Gastroesophageal sphincter (tissue), 3 donors: ENCODE data around the gene ETV3L.

ENCODE experiments used
- POLR2A ChIP-seq, 2 donors: fragments of 450-650 bp; IDR thresholded peaks; one replicate each; pipeline ENCODE4 v1.6.1; 2017; ENCODE audit warnings: antibody characterized with exemption in 2 of 2, mild to moderate bottlenecking in 2 of 2, moderate library complexity in 1 of 2
- TF ChIP-seq, protein P1 (sequence below), 4 experiments: fragments of 200-600 bp in 2 of 4; fragments of 450-650 bp in 2 of 4; sonication (generic) in 1 of 4; IDR thresholded peaks; one replicate each; pipeline ENCODE4 v1.5.1; 2017 to 2019; ENCODE audit warnings: antibody characterized with exemption in 4 of 4, mild to moderate bottlenecking in 2 of 4, moderate library complexity in 2 of 4

DNA sequence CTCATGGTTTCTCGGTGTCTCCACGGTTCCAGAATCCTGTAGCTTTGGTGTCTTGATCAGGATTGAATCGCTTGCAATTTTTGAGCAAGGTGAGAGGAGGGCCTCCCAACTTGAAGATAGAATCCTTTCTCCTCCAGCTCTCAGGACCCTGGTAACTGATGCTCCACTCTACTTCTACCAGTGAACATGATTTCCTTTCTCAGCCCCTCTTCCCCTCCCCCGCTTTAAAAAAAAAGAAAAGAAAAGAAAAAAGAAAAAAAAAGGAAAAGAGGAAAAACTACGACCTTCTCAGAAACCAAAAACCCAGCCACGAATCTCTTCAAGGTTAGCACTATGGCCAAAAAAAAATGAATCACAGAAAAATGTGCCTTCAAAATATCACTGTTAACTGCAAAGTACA lies 55.3 kb downstream of the ETV3L start:
- no peak for TF ChIP-seq POLR2A (IDR thresholded peaks at IDR 0.05)
- TF ChIP-seq, protein P1, sequence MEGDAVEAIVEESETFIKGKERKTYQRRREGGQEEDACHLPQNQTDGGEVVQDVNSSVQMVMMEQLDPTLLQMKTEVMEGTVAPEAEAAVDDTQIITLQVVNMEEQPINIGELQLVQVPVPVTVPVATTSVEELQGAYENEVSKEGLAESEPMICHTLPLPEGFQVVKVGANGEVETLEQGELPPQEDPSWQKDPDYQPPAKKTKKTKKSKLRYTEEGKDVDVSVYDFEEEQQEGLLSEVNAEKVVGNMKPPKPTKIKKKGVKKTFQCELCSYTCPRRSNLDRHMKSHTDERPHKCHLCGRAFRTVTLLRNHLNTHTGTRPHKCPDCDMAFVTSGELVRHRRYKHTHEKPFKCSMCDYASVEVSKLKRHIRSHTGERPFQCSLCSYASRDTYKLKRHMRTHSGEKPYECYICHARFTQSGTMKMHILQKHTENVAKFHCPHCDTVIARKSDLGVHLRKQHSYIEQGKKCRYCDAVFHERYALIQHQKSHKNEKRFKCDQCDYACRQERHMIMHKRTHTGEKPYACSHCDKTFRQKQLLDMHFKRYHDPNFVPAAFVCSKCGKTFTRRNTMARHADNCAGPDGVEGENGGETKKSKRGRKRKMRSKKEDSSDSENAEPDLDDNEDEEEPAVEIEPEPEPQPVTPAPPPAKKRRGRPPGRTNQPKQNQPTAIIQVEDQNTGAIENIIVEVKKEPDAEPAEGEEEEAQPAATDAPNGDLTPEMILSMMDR (IDR thresholded peaks at IDR 0.05) = no peak
